Activated CD8-positive, alpha-beta memory T cell treated with anti-CD3 and anti-CD28 coated beads, Interleukin-2, amount 50 U/mL, for 48 hours (primary cell): ENCODE results near the gene TPI1.
"Not testable (repeated sequence)": the region's sequence is repeated elsewhere in the genome, so short reads cannot be mapped to it uniquely, and the experiment has no call there.

Experiments
- DNase-seq: peaks from one replicate; pipeline ENCODE4 v3.0.0-alpha.2; 2020

Gene TPI1

DNA sequence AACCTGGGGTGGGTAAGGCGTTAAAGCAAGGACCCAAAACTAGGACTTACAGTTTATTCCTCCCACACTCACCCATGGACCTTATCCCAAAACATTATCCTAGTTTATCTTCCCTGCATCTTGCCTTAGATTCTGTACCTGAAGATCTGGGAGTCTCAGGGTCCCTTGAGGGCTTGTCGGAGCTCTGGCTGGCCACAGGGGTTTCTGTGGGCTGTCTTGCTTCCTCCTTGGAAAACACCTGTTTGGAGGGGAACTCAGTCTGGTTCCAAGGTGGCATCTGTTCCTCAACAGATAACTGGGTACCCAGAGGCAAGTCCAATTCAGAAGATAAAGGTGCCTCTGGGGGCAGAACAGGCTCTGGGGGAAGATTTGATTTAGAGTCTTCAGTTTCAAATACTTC lies 17.9 kb upstream of the TPI1 start:
- no peak for DNase-seq

DNA sequence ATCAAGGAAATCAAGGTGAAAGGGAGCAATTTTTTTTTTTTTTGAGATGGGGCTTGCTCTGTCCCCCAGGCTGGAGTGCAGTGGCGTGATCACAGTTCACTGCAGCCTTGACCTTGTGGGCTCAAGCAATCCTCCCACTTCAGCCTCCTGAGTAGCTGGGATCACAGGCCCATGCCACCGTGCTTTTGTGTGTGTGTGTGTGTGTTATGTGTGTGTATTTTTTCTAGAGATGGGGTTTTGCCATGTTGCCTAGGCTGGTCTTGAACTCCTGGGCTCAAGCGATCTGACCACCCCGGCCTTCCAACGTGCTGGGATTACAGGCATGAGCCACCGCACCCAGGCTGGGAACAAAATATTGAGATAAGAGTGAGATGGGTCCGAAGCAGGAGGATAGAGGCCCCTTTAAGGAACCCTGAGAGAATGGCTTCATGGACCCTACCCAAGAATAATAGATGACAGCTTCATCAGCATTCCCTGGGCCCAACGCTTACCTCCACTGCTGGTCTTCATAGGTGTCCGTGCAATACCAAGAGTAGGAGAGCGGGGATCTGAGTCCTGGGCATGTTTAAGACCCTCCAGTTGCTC lies 17.3 kb upstream of the TPI1 start:
- no peak for DNase-seq

DNA sequence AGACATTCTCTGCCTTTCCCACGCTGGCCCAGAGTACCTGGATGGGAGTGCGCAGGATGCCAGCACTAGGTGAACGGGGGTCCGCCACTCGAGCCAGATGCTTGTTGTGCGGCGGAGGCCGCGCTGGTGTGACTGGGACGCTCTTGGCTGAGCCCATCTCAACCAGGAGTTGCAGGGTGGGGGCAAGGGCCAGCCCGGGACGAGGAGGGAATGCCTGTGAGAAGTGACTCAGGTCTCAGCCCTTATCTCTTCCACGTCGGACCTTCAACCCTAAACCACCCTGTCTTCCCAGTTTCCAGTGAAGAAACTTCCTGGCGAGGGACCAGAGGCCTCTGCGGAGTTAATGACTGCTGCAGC lies 16.6 kb upstream of the TPI1 start:
- DNase-seq, result no peak

DNA sequence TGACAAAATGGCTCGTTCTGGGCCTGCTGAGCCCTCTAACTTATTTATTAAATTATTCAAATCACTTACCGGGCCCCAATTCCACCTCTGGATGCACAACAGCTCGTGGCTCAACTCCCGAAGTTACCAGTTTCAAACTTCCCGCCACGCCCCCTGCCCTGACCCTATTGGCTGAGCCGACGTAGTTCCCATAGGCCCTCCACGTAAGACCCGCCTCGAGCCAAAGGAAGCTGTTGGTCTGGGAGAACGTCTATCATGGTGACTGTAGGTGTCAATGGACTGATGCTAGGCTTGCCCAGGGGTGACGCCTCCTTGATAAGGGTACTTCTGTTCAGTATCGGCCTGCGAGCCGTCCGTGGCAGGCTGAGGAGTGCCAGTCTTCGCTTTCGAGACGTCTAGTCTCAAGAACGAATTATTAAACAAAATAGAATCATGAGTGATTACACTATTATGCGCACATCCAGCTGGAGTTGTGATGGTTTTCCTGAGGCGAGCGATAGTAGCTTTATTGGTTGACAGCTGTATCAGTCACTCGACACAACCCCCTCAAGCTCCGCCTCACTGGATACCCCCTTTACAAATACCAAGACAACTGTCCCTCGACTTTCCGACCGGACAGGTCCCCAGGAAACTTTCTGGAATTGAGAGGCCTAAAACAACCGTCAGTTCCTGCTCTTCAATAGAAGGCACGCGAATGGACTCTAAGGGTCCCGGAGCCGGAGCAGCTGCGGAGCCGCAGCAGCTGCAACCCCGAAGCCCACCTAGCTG lies 16.0 kb upstream of the TPI1 start, which contains the start of gene CDCA3:
CDCA3 (minus strand) TSS at position 134 of the 768 bp plus-strand sequence. CDS start 334 bp downstream, outside the sequence.
- peak; percentile 94 for DNase-seq

DNA sequence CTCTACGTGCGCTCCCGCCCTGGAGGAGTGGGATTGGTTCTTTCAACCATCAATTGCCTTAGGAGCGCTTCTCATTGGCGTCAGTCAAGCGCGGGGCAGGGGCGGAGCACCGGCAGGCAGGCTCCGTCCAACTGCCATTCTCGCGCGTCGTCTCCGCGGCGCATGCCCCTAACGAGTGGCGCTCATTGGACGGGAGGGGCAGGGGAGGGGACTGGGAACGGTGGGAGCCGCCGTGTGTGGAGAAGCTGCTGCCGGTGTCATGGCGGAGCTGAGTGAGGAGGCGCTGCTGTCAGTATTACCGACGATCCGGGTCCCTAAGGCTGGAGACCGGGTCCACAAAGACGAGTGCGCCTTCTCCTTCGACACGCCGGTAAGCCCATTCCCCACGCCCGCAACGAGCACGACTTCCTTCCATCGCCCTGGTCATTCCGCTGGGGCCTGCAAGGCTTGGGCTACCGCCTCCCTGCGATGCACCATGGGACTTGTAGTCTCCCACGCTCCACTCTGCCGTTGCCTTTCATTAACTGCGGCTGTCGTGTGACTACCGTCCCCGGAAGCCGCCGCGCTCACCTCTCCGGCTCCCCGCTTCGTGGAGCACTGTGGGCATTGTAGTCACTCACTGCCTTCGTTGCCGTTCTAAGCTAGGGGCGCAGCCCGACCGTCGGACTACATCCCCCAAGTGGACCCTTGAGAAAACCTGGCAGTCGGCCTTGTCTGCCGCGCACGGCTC lies 15.2 kb upstream of the TPI1 start, which contains the start of gene USP5:
USP5 (plus strand) TSS at position 230 of the 730 bp plus-strand sequence; CDS start at position 260, 30 bp downstream.
- peak; percentile 96 for DNase-seq

DNA sequence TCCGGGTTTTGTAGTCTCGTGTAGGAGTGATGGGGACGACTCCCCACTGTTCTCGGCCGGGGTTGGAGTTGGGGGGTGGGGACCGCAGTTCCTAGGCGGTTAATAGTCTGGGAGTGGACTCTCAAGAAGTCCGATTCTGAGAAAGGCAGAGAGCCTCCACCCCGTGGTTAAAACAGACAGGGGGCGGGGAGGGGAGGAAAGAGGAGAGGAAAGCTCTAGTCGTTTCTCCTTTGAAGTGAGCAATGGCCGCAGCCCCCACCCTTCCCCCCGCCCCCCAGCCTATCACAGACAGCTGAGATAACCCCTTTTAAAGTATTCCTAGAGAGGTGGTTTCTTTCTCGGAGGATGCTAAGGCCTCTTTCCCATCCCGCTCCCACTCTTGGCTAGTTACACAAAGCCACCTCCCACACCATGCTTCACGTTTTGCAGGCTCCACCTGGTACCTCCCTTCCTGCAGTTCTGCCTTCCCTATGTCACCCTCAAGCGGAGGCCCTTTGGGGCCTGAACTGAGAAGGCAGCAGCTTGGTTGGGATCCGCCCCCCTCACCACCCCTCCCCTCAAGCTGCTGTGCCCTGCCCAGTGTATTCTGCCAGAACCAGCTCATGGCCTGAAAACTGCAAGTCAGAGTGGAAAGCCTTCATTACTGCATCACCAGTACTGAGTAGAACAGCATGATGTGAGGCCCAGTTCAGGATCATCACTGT lies 14.5 kb upstream of the TPI1 start:
- peak; percentile 81 for DNase-seq

DNA sequence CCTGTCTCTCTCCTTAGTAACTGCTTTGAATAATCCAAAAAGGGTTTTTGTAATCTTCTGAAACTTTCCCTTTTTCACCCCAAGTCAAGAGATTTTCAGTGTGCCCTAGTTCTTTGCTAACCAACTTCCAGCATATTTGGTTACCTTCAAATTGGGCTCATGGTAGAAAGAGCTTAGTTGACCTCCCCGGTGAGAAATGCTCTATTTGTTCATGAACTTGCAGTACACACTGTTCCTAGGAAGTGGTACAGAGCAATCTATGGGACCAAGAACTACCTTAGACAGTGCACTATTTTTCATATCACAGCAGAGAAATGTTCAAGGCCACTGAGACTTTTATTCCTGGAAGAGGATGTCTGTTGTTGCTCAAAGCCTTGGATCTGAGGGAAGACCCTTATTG lies 13.7 kb upstream of the TPI1 start:
- no peak for DNase-seq

DNA sequence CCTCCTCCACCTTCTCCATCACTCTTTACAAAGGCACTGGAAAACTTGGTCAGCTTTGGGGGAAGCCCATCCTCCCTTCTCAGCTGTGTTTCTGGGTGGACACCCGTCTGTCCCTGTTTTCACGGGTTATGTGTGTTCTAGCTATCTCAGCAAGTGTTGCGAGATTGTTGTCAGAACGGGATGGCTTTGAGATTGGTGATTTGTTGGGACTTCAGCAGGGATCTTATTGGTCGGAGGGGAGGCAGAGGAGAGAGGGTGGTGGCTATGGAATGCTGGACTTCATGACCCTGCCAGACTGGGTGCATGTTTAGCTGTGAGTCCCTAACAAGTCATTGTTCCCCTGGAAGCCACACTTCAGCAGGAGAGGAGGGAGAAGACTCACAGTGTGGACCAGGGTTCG lies 13.3 kb upstream of the TPI1 start:
- no peak for DNase-seq

DNA sequence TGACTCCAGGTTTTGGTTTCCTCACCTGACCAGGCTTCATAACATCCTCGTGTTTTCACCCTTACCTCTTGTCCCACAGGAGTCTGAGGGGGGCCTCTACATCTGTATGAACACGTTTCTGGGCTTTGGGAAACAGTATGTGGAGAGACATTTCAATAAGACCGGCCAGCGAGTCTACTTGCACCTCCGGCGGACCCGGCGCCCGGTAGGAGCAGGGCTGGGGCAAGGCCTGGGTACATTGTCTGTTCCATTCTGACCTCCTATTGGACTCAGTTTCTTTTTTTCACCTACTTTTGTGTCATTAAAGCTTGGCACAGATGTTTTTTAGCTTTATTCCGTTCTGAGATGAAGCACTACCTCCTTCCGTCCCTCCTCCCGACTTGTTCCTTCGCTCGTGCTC lies 12.0 kb upstream of the TPI1 start:
- no peak for DNase-seq

DNA sequence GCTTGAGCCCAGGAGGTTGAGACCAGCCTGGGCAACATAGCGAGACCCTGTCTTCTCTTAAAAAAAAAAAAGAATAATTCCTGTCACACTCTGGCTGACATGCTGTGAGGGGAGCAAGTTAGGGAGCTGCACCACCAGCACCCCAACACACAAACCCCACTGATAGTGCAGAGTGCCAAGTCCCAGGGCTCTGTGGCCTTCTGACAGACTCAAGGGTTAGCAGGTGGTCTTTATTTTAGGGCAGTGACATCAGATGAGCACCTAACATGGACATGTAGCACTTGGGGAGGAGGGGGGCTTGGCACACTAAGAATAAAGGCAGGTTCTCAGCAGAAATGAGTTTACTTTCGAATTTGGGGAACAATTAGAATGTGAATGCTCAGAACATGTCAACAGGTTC lies 8.5 kb upstream of the TPI1 start:
- DNase-seq, result no peak

DNA sequence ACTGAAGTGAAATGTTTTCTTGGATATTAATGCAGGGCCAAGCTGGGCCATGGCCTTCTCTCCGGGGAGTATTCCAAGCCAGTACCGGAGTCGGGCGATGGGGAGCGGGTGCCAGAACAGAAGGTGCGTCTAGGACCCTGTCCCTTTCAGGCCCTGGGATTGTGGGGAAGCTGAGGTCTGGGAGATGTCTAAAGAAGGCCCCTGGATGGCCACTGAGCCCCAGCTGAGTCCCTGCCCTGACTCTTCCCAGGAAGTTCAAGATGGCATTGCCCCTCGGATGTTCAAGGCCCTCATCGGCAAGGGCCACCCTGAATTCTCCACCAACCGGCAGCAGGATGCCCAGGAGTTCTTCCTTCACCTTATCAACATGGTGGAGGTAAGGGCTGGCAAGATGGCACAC lies 7.2 kb upstream of the TPI1 start:
- DNase-seq, result no peak

DNA sequence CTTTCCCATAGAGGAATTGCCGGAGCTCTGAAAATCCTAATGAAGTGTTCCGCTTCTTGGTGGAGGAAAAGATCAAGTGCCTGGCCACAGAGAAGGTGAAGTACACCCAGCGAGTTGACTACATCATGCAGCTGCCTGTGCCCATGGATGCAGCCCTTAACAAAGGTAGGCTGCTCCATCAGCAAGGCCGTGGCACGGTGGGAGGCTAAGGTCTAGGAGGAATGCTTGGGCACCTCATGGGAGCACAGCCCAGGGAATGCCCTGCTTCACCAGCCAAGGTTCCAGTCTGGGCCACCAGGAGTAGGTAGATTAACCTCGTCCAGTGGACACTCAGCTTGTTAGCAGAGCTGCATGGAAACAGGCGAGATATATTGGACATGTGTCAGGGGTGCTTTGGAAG lies 6.4 kb upstream of the TPI1 start:
- no peak for DNase-seq

DNA sequence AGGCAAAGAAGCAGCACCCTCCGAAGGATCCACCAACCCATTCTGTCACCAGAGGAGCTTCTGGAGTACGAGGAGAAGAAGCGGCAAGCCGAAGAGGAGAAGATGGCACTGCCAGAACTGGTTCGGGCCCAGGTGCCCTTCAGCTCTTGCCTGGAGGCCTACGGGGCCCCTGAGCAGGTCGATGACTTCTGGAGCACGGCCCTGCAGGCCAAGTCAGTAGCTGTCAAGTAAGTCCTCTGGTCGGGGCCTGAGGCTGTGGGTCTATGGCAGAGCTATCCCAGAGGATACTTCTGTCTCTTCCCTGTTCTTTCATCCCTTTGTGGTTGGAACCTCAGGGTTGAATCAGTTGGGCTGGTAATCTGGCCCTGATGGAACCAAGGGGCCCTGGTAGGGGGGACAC lies 5.9 kb upstream of the TPI1 start:
- no peak for DNase-seq

DNA sequence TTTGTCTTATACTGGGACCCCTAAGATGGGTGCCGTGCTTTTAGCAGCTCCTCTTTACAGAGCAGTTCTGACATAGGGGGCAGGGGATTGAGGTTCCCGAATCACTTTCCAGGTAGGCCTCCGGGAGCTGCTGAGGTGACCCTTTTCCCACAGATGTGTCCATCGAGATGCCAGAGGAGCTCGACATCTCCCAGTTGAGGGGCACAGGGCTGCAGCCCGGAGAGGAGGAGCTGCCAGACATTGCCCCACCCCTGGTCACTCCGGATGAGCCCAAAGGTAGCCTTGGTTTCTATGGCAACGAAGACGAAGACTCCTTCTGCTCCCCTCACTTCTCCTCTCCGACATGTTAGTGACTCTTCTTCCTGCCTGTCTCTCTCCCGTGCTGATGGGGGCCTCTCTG lies 4.3 kb upstream of the TPI1 start:
- DNase-seq, result no peak

DNA sequence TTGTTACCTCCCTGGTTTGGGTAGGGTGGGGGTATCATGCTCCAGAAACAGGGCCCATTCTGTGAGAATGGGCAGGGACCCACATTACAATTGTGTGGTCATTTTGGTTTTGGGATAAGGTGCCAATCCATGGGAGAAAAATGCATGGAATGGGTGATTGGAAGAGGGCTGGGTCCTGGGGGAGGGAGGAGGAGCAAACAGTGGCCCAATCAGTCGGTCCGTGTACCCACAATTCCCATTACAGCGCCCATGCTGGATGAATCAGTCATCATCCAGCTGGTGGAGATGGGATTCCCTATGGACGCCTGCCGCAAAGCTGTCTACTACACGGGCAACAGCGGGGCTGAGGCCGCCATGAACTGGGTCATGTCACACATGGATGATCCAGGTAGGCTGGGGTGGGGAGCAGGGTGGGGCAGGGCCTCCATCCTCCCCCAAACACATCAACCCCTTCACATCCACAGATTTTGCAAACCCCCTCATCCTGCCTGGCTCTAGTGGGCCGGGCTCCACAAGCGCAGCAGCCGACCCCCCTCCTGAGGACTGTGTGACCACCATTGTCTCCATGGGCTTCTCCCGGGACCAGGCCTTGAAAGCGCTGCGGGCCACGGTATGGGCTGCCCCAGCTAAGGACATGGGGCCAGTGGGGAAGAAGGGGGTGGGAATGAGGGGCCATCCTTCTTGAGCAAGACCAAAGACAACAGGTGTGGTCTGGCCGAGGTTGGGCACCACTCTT lies 3.6 kb upstream of the TPI1 start:
- no peak for DNase-seq

DNA sequence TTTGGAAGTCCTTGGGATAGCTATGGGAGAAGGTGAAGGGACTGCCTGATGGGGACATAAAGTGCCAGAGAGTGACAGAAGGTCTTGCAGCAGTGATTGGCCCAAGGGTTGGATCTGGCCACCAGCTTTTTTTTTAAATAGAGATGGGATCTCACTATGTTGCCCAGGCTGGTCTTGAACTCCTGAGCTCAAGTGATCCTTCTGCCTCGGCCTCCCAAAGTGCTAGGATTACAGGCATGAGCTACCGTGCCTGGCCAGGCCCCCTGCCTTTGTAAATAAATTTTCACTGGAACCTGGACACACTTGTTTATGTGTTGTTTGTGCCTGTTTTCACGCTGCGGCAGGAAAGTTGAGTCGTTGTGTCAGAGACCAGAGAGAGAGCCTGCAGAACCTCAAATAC lies 2.0 kb upstream of the TPI1 start:
- DNase-seq, result not testable (repeated sequence)

DNA sequence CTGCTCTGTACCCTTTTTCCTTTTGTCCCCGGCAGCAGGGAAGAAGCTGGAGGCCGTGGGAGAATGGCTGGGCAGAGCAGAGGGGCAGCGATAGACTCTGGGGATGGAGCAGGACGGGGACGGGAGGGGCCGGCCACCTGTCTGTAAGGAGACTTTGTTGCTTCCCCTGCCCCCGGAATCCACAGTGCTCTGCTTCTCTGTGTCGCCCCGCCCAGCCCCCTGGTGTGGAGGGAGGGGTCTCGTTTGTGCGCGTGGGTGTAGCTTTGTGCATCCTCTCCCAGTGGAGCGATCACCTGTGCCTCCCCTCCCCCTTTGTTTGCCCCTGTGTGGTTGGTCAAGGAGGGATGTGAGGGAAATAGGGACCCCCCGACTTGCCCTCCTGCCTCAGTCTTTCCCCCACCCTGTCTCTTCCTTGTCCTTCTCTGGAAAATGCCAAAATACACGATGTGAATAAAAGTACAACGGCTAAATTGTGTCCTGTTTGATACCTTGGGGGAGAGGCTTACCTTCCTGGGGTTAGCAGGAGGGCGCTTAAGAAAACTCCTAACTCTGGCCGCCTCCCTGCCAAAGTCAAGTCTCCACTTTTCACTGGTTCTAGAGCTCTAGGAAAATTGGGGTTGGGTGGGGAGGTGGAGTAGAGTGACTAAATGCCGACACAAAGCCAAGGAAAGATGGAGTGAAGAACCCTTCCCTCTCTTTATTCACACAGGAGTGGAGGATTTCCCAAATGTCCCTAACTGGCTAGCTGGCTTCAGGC lies 990 bp upstream of the TPI1 start:
- no peak for DNase-seq

DNA sequence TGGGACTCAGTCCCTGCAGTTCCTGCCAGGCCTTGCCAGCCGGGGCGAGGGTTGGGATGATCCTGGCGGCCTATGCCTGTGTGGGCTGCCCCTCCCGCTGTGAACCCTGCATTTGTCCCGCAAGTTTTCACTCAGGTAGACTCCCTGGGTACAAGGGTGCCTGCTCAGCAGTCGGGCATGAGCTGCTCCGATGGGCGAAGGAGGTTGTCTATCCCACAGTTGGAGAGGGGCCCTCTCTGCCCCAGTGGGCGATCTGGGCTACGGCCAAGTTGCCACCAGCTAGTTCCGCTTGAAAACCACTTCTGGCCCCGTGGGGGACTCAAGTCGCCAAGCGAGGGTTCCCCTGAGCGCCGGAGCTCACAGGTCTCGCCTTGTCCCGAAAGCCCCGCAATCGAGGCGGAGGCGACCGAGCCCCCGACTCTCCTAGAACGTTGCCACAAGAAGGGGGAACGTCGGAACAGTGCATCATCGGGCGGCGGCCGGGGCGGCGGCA lies 365 bp upstream of the TPI1 start:
- no peak for DNase-seq

DNA sequence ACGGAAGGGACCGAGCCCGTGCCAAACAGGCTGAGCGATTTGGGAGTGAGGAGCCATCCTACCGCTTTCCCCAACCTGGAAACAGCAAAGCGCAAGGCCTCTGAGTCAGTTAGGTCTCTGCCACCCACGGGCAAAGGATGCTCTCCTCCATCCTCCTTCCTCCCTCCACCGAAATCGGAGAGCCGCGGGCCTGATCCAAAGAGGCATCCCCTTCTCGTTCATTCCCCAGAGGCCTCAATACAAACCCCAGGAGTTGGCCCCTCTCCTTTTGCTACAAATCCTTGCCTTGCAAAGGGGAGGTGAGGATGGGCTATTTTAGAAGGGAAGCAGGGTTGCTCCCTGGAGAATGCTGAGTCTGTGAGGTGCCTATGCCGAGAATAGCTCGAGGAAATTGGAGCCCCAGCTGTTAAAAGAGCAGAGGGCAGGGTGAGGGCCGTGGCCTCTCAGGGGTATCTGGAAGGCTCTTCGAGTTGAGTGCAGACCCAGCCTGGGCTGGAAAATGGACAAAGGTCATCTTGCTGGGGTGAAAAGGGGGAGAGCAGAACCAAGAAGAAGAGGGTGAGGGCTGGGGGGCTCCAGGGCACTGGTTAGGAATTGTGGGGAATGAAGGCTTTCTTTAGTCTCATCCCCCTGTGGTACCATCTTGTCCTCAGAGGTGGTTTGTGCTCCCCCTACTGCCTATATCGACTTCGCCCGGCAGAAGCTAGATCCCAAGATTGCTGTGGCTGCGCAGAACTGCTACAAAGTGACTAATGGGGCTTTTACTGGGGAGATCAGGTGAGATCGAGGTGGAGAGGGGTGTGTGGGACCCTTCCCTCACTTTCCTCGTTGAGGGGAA lies 1.1 kb downstream of the TPI1 start:
- DNase-seq, result no peak
